GM04504 (cell line): ENCODE results near the gene GPN1.
"Not testable (repeated sequence)": the region's sequence is repeated elsewhere in the genome, so short reads cannot be mapped to it uniquely, and the experiment has no call there.

Experiments used
- DNase-seq: peaks from one replicate; pipeline ENCODE4 v3.0.0-alpha.2; 2012; ENCODE audit warnings: low read depth

Gene GPN1

DNA sequence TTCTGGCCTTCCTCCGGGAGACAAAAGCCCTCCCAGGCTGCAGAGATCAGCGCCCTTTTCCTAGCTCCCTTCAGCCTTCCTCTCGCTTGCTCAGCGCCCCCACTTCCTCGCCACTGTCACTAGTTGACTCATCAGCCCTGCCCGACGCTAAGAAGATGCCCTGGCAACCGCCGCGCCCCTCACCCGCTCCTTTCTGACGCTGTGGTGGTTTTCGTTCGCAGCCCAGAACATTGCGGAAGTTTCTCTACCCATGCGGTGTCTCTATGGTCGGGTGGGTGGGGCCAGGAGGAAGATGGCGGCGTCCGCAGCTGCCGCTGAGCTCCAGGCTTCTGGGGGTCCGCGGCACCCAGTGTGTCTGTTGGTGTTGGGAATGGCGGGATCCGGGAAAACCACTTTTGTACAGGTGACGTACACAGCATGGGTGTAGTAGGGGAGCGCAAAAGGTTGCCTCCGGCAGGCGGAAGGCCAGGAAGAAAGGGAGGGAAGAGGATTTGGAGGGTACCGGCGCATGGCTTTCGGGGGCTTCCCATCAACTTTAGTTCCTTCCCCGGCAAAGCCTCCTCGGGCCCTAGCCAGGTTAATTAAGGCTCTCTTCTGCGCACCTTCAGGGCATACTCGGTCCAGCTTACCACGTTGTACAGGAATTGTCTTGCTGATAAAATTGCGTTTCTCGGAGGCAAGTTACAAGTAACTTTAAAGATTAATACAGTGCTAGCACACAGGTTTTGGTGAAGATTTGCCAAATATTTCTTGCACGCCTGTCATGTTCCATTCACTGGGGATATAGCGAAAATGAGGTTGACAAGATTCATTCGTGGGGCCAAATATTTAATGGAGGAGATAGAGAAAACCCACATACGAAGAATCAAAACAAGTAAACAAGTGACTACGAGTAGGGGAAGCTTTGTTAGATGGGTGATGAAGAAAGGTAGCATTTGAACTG is at the start of gene GPN1, which contains the start of gene CCDC121:
TSS of gene GPN1 (plus strand) at position 284 of the 943 bp plus-strand sequence. CDS start at position 293, 9 bp downstream.
TSS of gene CCDC121 (minus strand) at position 246 of the 943 bp plus-strand sequence. CDS start 1,213 bp downstream, outside the sequence.
- DNase-seq: peak; percentile 79

DNA sequence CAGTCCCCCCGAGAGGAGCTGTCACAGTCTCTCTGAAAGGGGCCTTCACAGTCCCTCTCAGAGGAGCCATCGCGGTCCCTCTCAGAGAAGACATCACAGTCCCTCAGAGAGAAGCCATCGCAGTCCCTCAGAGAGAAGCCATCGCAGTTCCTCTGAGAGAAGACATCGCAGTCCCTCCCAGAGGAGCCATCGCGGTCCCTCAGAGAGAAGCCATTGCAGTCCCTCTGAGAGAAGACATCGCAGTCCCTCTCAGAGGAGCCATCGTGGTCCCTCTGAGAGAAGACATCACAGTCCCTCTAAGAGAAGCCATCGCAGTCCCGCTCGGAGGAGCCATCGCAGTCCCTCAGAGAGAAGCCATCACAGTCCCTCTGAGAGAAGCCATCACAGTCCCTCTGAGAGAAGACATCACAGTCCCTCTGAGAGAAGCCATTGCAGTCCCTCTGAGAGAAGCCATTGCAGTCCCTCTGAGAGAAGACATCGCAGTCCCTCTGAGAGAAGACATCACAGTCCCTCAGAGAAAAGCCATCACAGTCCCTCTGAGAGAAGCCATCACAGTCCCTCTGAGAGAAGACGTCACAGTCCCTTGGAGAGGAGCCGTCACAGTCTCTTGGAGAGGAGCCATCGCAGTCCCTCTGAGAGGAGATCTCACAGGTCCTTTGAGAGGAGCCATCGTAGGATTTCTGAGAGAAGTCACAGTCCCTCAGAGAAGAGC is 47.3 kb upstream of the GPN1 start:
- no peak for DNase-seq

DNA sequence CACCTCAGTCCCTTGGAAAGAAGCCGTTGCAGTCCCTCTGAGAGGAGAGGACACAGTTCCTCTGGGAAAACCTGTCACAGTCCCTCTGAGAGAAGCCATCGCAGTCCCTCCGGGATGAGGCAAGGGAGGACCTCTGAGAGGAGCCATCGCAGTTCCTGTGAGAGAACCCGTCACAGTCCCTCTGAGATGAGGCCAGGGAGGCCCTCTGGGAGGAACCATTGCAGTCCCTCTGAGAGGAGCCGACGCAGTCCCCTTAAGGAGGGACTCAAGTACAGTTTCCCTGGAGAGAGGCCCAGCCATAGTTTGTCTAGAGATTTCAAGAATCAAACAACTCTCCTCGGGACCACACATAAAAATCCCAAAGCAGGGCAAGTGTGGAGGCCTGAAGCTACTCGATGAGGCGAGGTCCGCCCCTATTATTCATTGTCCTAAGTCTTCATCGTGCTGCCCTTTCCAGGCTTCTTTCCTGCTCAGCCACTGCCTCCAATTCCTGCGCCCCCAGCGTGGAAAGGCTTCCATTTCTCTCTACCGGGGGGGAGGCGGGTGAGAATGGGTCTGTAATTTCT is 46.6 kb upstream of the GPN1 start:
- no peak for DNase-seq

DNA sequence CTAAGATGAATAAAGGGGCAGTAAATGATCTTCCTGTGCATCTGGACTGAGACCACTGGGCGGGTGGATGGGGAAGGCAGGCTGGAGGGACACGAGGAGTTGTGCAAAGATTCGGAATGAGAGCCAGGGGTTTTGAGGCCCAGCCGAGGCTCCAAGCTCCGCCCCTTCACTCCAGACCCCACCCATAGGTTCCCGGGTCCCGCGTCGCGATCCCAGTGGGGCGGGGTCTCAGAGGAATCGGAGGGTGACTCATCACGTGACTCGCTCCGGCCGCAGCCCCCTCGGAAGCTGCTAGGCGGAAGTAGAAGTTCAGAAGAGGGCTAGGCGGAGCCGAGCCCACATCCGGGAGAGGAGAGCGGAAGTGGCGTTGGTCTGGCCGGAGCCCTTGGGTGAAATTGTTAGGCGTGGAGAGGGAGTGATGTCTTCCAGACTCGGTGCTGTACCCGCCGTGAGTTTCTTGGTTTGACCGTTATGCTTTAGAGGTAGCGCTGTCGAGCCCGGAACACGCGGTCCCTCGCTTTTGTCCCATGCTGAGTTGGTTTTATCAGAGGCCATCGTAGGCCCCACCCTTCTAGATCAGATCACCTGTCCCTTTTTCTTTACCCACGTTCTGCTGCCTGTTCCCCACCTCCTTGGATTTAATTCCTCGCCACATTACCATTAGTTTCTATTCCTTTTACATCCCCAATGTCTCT is 46.0 kb upstream of the GPN1 start, which contains the start of gene ZNF512:
TSS of gene ZNF512 (plus strand) at position 348 of the 695 bp plus-strand sequence. CDS start at position 419, 71 bp downstream.
- peak; percentile 76 for DNase-seq

DNA sequence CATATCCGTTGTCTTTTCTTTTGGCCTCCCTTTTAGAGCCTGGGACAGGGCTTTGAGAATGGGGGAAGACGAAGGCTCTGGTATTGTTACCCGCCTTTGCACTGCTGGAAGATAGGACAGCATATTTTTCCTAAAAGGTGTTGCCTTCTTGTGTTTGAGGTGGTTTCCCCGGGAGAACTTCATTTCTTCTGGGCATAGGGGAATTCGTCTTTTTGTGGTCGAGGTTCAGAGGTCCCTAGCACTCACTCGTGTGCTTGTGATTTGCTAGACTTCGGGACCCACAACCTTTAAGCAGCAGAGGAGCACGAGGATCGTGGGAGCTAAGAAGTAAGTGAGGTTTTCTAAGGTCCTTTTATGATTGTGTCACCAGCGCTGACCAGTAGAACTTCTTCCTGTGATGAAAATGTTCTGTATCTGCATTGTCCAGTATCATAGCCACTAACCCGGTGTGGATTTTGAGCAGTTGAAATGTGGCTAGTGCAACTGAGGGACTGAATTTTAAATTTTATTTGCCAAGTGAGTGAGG is 45.4 kb upstream of the GPN1 start:
- DNase-seq: no peak

DNA sequence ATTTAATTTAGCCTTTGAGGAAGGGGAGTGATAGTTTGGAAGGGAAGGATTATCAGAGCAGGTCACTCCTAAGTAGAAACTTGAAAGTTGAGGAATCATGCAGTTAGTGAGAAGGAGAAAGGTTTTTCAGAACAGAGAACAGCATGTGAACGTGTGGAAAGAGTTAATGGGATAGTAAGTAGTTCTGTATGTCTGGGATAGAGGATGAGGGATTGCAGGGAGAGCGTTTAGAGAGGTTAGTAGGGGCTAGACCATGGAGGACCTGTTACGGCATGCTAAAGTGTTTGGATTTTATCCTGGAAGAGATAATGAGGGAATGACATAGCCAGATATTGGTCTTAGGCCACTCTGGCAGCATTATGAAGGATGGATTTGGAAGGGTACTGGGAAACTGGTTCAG is 44.3 kb upstream of the GPN1 start:
- no peak for DNase-seq

DNA sequence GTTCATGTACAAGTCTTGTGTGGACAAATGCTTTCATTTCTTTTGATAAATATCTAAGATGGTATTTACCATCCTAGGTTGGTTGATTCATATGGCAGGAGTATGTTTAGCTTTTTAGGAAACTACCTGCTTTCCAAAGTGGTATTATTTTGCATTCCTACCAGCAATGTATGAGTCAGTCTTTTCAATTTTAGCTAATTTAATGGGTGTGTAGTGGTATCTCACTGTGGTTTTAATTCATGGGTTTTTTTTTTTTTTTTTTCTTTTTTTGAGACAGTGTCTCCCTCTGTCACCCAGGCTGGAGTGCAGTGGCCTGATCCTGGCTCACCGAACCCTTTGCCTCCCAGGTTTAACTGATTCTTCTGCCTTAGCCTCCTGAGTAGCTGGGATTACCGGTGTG is 41.8 kb upstream of the GPN1 start:
- no peak for DNase-seq

DNA sequence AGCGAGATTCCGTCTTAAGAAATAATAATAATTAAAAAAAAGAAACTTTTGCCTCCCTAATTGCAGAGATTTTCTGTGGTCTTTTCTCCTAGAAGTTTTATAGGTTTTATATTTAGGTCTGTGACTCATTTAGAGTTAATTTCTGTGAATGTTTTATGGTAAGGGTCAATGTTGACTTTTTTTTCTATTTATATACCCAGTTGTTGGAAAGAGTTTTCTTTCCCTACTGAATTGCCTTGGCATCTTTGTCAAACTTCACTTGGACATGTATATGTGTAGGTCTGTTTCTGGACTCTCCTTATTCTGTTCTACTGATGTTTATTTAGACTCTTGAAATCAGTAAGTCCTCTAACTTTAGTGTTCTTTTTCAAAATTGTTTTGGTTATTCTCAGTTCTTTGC is 40.5 kb upstream of the GPN1 start:
- no peak for DNase-seq

DNA sequence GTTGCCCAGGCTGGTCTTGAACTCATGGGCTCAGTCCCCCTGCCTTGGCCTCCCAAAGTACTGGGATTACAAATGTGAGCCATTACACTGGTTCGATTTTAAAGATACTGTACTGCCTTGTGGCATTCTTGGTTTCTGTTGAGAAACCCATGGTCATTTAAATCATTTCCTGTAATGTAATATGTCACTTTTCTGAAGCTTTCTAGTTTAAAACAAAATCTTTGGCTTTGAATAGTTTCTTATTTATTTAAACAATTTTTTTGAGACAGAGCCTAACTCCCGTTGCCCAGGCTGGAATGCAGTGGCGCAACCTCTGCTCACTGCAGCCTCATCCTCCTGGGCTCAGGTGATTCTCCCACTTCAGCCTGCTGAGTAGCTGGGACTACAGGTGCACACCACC is 37.1 kb upstream of the GPN1 start:
- DNase-seq: no peak

DNA sequence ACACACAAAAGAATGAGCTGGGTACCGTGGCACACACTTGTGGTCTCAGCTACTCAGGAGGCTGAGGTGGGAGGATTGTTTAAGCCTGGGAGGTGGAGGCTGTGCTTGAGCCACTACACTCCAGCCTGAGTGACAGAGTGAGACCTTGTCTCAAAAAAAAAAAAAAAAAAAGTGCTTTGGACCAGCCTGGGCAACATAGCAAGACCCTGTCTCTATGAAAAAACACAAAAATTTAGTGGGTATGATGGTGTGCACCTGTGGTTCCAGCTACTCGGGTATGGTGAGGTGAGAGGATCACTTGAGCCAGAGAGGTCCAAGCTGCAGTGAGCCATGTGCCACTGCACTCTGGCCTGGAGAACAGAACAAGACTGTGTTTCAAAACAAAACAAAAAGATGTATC is 35.6 kb upstream of the GPN1 start:
- DNase-seq: no peak

DNA sequence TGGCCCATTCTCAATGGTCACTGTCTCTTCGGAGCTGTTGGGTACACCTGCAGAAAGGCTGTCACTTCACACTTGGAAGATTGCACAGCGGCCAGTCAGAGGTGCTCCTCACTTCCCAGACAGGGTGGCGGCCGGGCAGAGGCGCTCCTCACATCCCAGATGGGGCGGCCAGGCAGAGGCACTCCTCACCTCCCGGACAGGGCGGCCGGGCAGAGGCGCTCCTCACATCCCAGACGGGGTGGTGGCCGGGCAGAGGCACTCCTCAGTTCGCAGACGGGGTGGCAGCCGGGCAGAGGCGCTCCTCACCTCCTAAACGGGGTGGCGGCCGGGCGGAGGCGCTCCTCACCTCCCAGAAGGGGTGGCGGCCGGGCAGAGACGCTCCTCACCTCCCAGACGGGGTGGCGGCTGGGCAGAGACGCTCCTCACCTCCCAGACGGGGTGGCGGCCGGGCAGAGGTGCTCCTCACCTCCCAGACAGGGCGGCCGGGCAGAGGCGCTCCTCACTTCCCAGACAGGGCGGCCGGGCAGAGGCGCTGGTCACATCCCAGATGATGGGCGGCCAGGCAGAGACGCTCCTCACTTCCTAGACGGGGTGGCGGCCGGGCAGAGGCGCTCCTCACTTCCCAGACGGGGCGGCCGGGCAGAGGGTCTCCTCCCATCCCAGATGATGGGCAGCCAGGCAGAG is 34.7 kb upstream of the GPN1 start:
- DNase-seq: not testable (repeated sequence)

DNA sequence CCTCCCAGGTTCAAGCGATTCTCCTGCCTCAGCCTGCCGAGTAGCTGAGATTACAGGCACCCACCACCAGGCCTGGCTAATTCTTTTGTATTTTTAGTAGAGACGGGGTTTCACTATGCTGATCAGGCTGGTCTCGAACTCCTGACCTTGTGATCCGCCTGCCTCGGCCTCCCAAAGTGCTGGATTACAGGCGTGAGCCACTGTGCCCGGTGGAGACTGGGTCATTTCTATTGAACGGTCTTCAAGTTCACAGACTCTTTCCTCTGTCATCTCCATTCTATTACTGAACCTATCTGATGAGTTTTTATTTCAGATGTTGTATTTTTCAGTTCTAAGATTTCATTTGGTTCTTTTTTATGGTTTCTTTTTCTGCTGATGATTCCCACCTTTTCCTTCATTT is 33.4 kb upstream of the GPN1 start:
- not testable (repeated sequence) for DNase-seq

DNA sequence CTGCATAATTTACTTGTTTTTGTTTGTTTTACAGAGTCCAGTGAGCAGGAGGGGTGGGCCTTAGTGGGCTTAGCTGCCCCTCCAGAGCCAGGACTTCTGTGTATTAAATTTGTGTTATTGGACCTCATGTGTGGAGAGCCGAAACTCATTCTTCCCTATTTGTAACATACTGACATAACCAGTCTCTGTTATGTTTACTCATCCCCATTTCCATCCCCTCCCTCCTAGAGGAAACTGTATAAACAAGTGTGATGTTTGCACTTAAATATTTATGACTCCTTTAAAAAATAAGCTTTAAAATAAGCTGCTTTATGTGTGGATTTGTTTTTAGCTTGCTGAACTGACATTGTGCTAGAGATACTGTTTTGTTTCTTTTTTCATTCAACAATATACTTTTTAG is 32.2 kb upstream of the GPN1 start:
- no peak for DNase-seq

DNA sequence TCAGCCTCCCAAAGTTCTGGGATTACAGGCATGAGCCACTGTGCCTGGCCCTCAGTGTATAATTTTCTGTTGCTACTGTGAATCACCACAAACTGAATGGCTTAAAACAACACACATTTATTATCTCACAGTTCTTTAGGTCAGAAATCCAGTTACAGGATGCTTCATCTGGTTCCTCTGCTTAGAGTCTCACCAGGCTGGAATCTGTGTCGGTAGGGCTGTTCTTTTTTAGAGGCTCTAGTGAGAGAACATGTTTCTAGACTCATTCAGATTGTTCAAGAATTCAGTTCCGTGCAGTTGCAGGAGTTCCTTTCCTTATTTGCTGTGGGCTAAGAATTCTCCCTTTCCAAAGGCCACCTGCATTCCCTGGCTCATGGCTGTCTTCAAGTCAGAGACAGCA is 22.2 kb upstream of the GPN1 start:
- no peak for DNase-seq

DNA sequence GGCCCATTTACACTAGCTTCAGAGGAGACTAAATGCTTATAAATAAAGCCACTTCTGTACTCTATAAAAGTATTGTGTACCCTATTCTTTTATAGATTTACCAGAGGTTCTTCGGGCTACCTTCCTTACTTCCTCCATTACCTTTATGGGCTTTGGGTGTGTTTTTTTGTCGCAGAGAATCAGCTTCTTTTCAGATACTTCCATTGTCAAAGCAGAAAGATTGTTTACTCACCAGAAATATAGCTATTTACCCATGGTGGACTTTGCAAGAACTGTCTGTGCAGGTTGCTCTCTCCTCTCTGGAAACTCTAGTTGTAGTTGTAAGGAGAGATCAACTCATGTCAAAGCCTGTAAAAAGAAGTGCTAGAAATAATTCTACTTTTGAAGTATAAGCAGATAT is 14.9 kb upstream of the GPN1 start:
- DNase-seq: no peak

DNA sequence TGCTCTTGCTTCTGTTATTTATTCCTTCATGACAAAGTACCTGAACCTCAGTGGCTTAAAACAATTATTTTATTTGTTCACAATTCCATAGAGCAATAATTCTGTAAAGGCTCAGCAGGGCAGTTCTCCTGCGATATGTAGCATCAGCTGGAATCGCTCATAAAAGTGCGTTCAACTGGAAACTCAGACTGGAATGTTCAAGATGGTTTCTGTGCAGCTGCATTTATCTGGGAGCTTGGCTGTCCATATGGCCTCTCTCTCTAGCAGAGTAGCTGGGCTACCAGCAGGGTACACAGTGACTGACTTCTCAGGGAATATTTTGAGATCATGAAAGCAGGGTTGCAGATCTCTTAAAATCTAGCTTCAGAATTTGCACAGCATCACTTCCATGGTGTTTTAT is 13.5 kb upstream of the GPN1 start:
- DNase-seq: no peak

DNA sequence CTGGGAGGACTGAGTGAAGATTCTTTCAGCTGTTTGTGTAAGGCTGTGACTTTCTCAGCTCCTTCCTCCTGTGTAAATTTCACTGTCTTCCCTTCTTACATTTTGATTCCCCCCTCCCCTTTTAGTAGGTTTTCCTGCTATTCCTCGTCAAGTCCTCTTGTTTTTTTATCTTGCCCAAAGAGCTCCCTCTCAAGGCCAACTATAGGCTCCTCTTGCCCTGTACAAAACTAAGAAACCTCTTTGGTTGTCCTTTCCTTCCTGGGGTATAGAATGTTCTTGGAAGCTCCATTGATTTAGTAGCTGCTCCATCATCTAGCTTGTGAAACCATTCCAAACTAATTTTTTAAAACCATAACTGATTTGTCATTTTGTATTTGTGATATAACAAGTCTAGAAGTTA is 7.3 kb upstream of the GPN1 start:
- DNase-seq: no peak

DNA sequence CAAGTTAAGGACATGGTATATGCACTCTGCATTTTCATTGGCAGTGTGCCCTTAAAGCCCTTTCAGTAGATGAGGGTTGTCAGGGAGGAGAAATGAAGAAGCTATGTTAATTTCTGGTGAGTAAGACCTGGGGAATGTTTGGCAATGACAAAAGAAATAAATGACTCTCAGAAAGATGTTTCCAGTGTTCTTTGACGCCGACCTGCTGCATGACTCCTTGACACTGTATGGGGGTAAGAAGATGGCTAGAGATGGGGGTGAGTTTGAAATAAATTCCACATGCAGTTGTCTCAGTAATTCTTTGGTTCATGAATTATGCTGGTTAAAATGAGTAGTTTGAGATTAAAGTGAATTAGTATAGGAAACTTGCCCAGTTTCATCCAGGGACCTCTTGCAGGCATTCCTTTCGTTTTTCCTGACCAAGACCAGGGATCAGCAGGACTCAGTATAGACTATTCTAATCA is 5.9 kb upstream of the GPN1 start:
- DNase-seq: peak; percentile 70

DNA sequence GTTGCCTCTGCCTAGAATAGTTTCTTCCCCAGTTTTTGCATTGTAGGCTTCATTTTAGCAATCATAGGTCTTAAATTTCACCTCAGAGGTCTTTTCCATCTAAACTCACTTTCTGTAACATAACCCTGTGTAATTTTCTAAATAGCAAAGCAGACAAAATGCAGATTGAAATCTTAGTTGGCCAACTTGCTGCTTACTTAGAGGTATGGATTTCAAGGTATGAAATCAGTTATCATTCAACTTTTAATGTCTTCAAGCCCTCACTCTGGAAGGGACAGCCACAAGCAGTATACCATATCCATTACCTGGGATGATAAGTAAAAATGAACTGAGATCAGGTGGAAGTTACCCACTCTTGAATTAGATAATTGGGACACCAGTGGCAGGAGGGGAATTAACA is 3.9 kb upstream of the GPN1 start:
- no peak for DNase-seq

DNA sequence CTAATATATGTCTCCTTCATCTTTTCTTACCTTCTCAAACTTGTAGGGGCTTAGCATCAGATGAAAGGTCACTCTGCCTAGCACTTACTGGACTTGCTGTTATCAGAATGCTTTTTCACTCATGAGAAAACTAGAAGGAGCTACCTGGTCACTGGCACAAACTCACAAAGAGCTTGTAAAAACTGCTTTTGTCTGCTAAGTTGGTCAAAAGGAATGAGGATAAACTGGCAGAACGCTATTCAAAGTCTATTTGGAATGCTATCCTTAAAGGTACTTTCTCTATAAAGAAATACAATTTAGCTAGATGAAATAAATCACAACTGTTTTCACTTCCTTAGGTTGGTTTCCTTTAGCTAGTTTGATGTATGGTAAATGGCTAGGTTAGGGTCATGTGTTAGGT is 2.5 kb upstream of the GPN1 start:
- DNase-seq: not testable (repeated sequence)

DNA sequence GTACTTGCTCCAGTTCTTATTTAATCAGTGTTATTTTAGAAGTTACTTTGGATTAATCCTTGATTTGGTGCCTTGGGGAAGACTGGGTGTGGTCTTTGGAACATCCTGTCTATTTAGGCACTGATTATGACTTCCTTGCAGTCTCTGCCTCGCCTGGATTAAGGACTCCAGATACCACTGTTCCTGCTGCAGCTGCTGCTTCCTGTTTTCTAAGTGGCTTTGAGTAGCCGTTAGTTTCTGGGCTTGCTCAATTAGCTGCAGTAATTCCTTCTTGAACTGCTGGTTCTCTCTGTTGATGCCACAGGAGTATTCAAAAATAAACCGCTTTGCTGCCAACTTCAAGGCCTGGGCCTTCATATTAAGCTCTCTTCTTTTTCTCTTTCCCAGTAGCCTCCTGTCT is 1.9 kb upstream of the GPN1 start:
- DNase-seq: not testable (repeated sequence)
